HepG2 (cell line): ENCODE results near the gene ADGRL3.

Experiments used
- GZF1 ChIP-seq: sonication (generic); formaldehyde crosslinking; IDR thresholded peaks from 2 replicates; pipeline ENCODE4 v1.5.1; 2020; ENCODE audit warnings: mild to moderate bottlenecking, missing genetic modification reagents
- TF ChIP-seq, protein P1 (sequence below): sonication (generic); formaldehyde crosslinking; IDR thresholded peaks from 2 replicates; pipeline ENCODE4 v1.5.0; 2020; ENCODE audit warnings: mild to moderate bottlenecking, missing genetic modification reagents, moderate library complexity

GRCh38 chr4:61824454-61824853, 624.3 kb downstream of the ADGRL3 start:
- TF ChIP-seq, protein P1, sequence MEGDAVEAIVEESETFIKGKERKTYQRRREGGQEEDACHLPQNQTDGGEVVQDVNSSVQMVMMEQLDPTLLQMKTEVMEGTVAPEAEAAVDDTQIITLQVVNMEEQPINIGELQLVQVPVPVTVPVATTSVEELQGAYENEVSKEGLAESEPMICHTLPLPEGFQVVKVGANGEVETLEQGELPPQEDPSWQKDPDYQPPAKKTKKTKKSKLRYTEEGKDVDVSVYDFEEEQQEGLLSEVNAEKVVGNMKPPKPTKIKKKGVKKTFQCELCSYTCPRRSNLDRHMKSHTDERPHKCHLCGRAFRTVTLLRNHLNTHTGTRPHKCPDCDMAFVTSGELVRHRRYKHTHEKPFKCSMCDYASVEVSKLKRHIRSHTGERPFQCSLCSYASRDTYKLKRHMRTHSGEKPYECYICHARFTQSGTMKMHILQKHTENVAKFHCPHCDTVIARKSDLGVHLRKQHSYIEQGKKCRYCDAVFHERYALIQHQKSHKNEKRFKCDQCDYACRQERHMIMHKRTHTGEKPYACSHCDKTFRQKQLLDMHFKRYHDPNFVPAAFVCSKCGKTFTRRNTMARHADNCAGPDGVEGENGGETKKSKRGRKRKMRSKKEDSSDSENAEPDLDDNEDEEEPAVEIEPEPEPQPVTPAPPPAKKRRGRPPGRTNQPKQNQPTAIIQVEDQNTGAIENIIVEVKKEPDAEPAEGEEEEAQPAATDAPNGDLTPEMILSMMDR, result no peak
- TF ChIP-seq GZF1 (CRISPR knock-in tag), result no peak
